GOT3 (cell line): ENCODE measurements around the gene IFIT3.
A peak's percentile ranks its signal among the peaks of the same experiment; 100 is the strongest.

ENCODE experiments used
- DNase-seq: peaks from one replicate; lab custom pipeline; 2025; ENCODE audit warnings: mixed read lengths; lab: John Stamatoyannopoulos, UW

Gene IFIT3

GRCh38 chr10:89357975-89358374, 30.2 kb downstream of the IFIT3 start:
- DNase-seq: no peak

GRCh38 chr10:89360157-89360556, 32.4 kb downstream of the IFIT3 start:
- no peak for DNase-seq

GRCh38 chr10:89362929-89363328, 35.1 kb downstream of the IFIT3 start:
- DNase-seq: no peak

- no peak for DNase-seq
These were observed 36.1 kb downstream of the IFIT3 start for GRCh38 chr10:89363729-89364442.

- no peak for DNase-seq
These were observed 36.7 kb downstream of the IFIT3 start for GRCh38 chr10:89364531-89364930.

GRCh38 chr10:89367529-89367928, 39.7 kb downstream of the IFIT3 start:
- DNase-seq: no peak

- no peak for DNase-seq
These were observed 40.3 kb downstream of the IFIT3 start for GRCh38 chr10:89368129-89368528.

GRCh38 chr10:89369156-89370105, 41.6 kb downstream of the IFIT3 start:
- DNase-seq: no peak

- DNase-seq: no peak
These were observed 43.3 kb downstream of the IFIT3 start for GRCh38 chr10:89371079-89371478.

GRCh38 chr10:89371987-89372386, 44.2 kb downstream of the IFIT3 start:
- DNase-seq: no peak

GRCh38 chr10:89373916-89374711, 46.3 kb downstream of the IFIT3 start:
- peak; percentile 34 for DNase-seq

GRCh38 chr10:89374713-89375141, 46.9 kb downstream of the IFIT3 start:
- no peak for DNase-seq

GRCh38 chr10:89377705-89378637, 50.2 kb downstream of the IFIT3 start, which contains the start of gene IFIT1B:
Gene IFIT1B, plus strand, starts transcription at chr10:89378056. Its CDS starts 80 bp downstream, at chr10:89378136.
- no peak for DNase-seq

GRCh38 chr10:89379103-89379502, 51.3 kb downstream of the IFIT3 start:
- no peak for DNase-seq

GRCh38 chr10:89382757-89383156, 55.0 kb downstream of the IFIT3 start:
- DNase-seq: no peak

GRCh38 chr10:89384474-89385340, 56.9 kb downstream of the IFIT3 start:
- DNase-seq: no peak

- DNase-seq: no peak
These were observed 61.0 kb downstream of the IFIT3 start for GRCh38 chr10:89388806-89389205.

GRCh38 chr10:89389254-89389653, 61.5 kb downstream of the IFIT3 start:
- no peak for DNase-seq
